HG03457 (cell line): ENCODE measurements around the gene HEBP1.
"Not testable (repeated sequence)": the region's sequence is repeated elsewhere in the genome, so short reads cannot be mapped to it uniquely, and the experiment has no call there.

Source experiments
- ATAC-seq: cut with Tn5 transposase; IDR thresholded peaks from one replicate; pipeline ENCODE4 v1.9.1; 2021; ENCODE audit warnings: moderate number of reproducible peaks; ENCODE audit not compliant: unreplicated experiment

HEBP1 gene

GRCh38 chr12:12999959-13000615 lies at the start of gene HEBP1:
TSS of gene HEBP1 (minus strand) at chr12:13000265. CDS start at chr12:13000114, 151 bp downstream.
- ATAC-seq = peak; percentile 78

DNA sequence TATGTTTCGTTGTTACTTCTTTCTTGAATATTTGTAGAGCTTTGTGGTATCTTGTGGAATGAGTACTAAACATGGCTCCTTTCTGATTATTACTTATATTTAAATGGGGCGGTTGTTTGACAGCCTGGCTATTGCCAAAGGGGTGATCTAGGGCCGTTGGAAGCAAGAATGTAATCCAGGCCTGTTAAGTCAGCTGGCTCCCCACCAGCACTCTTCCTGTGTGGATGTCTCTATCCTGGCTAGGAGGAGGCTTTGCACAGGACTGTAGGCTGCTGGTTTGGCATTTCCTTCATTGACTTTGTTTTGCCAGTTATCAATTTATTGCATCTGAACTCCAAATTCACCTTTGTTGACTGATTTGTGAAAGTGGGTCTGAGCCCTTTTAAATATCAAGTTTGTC lies 49.8 kb upstream of the HEBP1 start:
- no peak for ATAC-seq

GRCh38 chr12:13046964-13047363 lies 46.9 kb upstream of the HEBP1 start:
- ATAC-seq = no peak

GRCh38 chr12:13045816-13046215 lies 45.8 kb upstream of the HEBP1 start:
- no peak for ATAC-seq

DNA sequence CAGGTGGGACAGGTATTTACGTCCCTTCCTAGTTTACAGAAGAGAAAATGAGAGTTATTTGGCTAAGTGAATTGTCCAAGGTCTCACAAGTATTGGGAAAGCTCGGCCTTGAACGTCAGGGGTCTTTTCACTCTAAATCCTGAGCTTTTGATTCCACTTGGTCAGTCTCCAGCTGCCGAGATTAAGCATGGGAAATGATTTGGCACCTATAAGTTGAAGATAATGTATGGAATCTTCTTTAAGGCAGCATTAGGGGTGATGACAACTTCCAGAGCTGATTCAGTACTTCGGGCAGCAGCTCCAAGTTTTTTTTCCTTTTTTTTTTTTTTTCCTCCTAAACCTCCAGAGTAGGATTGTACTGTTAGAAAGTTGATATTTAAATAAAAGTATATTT lies 44.8 kb upstream of the HEBP1 start:
- no peak for ATAC-seq

DNA sequence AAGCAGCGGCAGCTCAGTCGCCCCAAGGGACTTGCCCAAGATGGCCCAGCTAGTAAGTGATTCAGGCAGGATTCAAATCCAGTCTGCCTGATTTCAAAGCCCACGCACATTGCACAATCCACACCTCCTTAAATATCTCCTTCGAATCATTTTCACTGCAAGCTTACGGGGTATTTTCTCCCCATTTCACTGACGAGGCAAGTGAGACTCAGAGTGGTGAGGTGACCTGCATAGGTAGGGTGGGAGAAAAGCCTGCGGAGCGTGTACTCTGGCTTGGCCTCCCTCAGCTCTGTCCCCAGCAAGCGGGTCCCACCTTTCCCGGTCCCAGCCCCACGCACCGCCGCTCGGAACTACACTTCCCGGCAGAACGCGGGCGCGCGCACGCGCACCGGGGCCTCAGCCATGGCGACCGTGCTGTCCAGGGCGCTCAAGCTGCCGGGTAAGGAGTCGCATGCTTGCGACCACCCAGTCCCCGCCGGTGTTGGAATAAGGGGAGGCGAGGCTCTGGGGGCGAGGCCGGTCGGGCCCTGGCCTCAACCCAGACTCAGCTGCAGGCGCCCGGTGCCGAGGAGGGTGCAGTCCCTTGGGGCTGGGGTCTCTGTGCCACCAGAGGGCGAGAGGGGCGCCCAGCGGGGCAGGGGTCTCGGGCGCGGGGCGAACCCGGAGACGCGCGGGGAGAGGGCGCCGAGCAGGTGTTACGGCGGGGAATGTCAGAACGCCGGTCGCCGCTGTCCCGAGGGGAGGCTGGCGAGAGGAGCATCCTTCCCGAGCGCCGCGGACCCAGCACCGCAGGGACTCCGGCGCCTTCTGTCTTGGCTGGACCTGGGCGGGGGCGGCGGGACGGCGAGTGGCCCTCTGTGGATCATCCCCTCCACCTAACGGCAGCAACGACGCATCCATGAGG lies 44.2 kb upstream of the HEBP1 start, which contains the start of gene FAM234B:
FAM234B (plus strand) TSS at position 380 of the 904 bp plus-strand sequence; CDS start at position 403, 23 bp downstream.
- ATAC-seq = peak; percentile 70

DNA sequence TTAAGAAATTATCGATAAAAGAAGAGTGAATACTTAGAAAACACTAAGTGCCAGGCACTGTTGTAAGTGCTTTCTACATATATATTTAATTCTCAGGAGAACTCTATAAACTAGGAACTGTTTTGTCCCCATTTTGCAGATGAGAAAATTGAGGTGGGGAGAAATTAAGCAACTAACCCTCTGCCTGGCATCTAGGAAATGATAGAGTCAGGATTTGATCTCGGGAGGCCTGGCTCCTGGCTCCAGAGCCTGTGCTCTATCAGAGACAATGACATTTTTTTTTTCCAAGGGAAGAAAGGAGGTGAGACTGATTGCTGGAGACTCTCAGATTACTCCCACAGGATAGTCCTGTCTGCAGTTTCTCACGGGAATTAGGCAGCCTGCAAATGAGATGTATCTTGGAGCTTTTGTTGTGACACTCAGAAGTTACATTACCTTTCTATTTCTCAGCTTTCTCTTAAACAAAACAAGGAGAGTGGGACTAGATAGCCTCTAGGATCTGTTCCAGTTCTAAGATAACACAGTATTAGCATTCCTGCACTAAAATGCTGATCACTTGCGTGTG lies 42.7 kb upstream of the HEBP1 start:
- no peak for ATAC-seq

- no peak for ATAC-seq
Observed at GRCh38 chr12:13041224-13041623, 41.2 kb upstream of the HEBP1 start.

GRCh38 chr12:13039328-13039956 lies 39.4 kb upstream of the HEBP1 start:
- ATAC-seq = no peak

DNA sequence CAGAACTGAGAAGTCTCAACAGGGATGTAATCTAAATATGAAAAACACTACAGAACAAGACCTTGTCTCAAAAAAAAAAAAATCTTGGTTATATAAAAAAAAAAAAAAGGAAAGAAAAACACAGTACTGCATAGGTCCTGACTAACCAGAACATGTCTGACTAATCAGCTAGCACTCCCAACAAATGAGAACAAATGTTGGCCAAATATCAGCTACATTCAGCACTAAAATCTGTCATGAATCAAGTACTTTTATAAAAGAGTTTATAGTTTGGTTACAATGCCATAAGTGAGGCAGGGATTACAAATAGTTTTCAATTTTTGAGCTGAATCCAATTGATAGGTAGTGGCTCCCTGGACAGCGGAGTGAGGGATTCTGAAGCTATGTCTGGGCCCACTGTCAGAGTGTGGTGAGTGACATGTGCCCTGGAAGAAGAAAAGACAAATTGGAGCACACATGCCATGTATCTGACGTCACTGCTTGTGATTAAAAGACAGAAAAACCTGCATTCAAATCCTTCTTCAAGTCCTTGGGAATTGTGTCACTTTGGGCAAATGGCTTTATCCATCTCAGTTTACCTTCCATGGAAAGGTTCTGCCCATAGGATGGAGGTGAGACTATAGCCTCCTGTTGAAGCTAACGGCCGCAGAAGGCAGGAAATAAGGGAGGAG lies 38.6 kb upstream of the HEBP1 start:
- ATAC-seq = no peak

DNA sequence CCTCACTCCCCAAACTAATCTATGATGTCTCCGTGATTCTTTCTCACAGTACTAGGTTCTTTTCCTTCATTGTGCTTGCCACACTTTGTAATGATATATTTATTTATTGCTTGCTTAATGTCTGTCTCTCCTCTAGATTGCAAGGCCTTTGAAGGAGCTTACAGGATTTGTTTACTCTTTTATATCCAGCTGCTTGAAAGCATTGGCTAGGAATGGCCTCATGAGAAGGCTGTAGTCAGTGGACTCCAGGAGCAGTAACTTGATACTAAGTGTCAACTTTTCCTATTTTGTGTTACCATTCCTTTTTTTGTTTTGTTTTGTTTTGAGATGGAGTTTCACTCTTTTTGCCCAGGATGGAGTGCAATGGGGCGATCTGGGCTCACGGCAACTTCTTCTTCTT lies 36.8 kb upstream of the HEBP1 start:
- ATAC-seq = no peak

- ATAC-seq = not testable (repeated sequence)
Observed at GRCh38 chr12:13035335-13035734, 35.3 kb upstream of the HEBP1 start.

DNA sequence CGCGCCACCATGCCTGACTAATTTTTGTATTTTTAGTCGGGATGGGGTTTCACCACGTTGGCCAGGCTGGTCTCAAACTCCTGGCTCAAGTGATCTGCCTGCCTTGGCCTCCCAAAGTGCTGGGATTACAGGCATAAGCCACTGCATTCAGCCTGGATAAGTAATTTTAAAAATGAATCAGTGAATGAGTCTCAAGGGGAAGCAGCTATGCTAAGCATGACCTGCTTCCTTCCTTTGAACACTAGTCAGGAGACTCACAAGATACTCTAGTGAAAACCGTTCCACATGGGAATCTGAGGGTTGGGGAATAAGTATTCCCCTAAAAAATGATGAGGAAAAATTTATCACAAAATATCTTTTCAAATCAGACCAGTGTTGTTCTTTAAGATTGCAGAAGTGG lies 33.4 kb upstream of the HEBP1 start:
- ATAC-seq = no peak

GRCh38 chr12:13032164-13032563 lies 32.1 kb upstream of the HEBP1 start:
- no peak for ATAC-seq

DNA sequence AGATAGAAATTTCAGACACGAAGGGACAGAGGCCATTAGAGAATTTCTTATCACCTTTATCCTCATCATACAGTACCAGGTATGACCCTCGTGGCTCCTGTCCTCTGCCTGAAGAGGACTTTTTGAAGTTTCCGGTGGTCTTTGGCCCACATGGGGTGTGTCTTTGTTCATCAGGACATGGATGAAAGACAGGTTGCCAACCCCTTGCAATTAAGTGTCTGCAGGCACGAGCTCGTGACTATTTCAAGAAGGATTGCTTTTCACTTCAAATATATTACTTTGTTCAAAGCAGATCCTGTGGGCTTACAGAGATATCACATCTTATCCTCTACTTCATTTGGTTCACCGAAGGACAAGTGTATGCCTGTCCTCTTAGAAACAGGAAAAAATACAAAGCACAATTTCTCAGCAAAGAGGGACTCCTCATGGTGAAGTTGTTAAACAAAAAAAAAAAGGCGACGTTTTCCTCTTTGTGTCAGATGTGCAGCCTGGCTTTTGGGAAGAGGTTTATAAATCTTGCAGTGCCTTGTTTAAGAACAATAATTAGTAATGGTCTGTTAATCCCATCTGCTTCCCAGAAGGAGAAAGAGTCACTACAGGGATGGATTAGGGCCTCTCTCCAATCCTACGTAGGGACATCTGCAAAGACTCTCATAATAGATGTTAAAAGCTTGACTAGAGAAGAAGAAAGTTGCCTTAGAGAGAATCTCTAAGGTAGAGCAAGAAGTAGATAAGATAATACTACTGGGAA lies 30.7 kb upstream of the HEBP1 start:
- ATAC-seq = no peak

GRCh38 chr12:13028825-13029570 lies 28.9 kb upstream of the HEBP1 start:
- ATAC-seq = no peak

DNA sequence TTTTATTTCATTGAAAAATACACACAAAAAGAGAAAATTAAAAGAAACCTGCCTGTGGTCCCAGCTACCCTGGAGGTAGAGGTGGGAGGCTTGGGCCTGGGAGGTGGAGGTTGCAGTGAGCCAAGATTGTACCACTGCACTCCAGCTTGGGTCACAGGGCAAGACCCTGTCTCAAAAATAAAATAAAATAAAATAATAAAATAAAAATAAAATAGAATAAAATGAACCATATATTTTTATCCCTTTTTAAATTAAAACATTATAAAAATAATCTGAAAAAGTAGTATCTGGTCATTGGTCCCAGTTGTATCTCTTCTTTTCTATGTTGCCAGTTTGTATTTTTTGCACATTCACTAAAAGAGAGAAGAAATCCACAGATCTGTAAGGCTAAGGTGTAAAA lies 27.4 kb upstream of the HEBP1 start:
- ATAC-seq = no peak

DNA sequence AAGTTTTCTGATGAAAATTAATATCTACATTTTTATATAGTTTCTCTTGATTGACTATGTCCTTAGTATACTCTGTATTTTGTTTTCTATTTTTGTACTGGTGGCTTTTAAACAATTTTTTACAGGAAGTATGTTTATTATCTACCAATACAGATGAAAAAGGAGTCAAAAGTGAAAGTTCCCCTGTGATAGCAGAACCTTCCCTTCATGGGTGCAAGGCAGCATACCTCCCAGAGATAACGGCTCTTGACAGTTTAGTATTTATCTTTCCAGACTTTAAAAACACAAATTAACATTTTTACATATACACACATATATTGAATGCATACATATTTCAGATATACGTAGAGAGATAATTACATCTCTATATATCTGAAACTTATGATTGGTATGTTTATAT lies 27.0 kb upstream of the HEBP1 start:
- no peak for ATAC-seq

DNA sequence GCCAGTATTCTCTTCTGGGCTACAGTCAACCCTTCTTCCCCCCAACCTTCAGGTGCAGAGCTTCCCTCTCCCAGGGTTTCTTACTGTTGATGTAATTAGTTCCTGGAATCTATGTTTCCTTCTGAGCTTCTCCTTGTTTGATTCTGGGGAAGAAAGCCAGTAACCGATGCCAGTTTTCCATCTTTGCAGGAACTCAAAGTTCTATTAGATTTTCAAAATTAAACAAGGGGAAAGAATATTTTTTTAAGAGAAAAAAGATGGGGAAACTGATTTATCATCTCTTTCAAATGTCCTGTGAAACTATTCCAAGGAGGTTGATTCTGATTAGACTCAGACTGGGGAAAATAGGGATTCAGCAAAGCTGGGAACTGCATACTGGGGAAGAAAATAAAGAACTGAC lies 26.2 kb upstream of the HEBP1 start:
- ATAC-seq = no peak
